ENCODE data around the gene TPPP3. TPM values are rescaled to one million over a fixed set of nuclear protein-coding genes. Genes with fewer than 3 reads are reported as not detected.
"Not testable (repeated sequence)": the region's sequence is repeated elsewhere in the genome, so short reads cannot be mapped to it uniquely, and the experiment has no call there.

The TPPP3 gene
- total and polyA plus RNA-seq, 4 donors = 7.2 to 51.9 (median 23.9) TPM

GRCh38 chr16:67352463-67352862 lies 40.8 kb downstream of the TPPP3 start:
- H3K27me3 ChIP-seq (ENCODE audit: control insufficient read depth in 1 of 2, insufficient read depth in 2 of 2, low read length in 1 of 2); ATAC-seq (ENCODE audit: low FRiP score); H3K4me1 ChIP-seq (ENCODE audit: control insufficient read depth in 1 of 2, insufficient read depth in 2 of 2, low read length in 2 of 2); H3K4me3 ChIP-seq (ENCODE audit: low read length in 2 of 2); intact Hi-C loops (cut with DNase I); H3K27ac ChIP-seq (ENCODE audit: low read depth in 1 of 2, low read length in 2 of 2); DNase-seq; H3K9me3 ChIP-seq (ENCODE audit: control insufficient read depth, low read length); H3K36me3 ChIP-seq (ENCODE audit: control insufficient read depth in 1 of 2, insufficient read depth in 2 of 2, low read length in 1 of 2): not testable (repeated sequence)
- WGBS, 2 donors = 96% methylated on average over 3 of the region's 3 CpGs

GRCh38 chr16:67350324-67350723 lies 43.0 kb downstream of the TPPP3 start:
- Histone ChIP-seq H3K27ac (ENCODE audit: low read depth in 1 of 2, low read length in 2 of 2) (no peak overlapping the region), H3K36me3 (ENCODE audit: control insufficient read depth in 1 of 2, insufficient read depth in 2 of 2, low read length in 1 of 2) (no peaks in the 10 kb centered on the region), H3K27me3 (ENCODE audit: control insufficient read depth in 1 of 2, insufficient read depth in 2 of 2, low read length in 1 of 2) (no peaks in the 10 kb centered on the region), H3K9me3 (ENCODE audit: control insufficient read depth, low read length) (no peaks in the 10 kb centered on the region), H3K4me3 (ENCODE audit: low read length in 2 of 2) (no peak overlapping the region), H3K4me1 (ENCODE audit: control insufficient read depth in 1 of 2, insufficient read depth in 2 of 2, low read length in 2 of 2) (no peaks in the 10 kb centered on the region)
- intact Hi-C loops (cut with DNase I) = no loop called here
- DNase-seq (no peak), ATAC-seq (ENCODE audit: low FRiP score) (no peak)
- 97 to 100% methylated on average over 1 of the region's 1 CpG for WGBS, 2 donors

- no peak for DNase-seq
- intact Hi-C loops (cut with DNase I) = no loop called here
- H3K4me1 ChIP-seq (ENCODE audit: control insufficient read depth in 1 of 2, insufficient read depth in 2 of 2, low read length in 2 of 2) = no peaks in the 10 kb centered on the region
- no peaks in the 10 kb centered on the region for H3K27me3 ChIP-seq (ENCODE audit: control insufficient read depth in 1 of 2, insufficient read depth in 2 of 2, low read length in 1 of 2)
- H3K27ac ChIP-seq (ENCODE audit: low read depth in 1 of 2, low read length in 2 of 2) = no peak overlapping the region
- H3K4me3 ChIP-seq (ENCODE audit: low read length in 2 of 2) = no peak overlapping the region
- no peak for ATAC-seq (ENCODE audit: low FRiP score)
- H3K9me3 ChIP-seq (ENCODE audit: control insufficient read depth, low read length) = no peaks in the 10 kb centered on the region
- H3K36me3 ChIP-seq (ENCODE audit: control insufficient read depth in 1 of 2, insufficient read depth in 2 of 2, low read length in 1 of 2) = no peaks in the 10 kb centered on the region
Observed at GRCh38 chr16:67349172-67349571, 44.1 kb downstream of the TPPP3 start.

GRCh38 chr16:67346341-67346740 lies 47.0 kb downstream of the TPPP3 start:
- Histone ChIP-seq H3K9me3 (ENCODE audit: control insufficient read depth, low read length) (no peaks in the 10 kb centered on the region), H3K27me3 (ENCODE audit: control insufficient read depth in 1 of 2, insufficient read depth in 2 of 2, low read length in 1 of 2) (no peaks in the 10 kb centered on the region), H3K36me3 (ENCODE audit: control insufficient read depth in 1 of 2, insufficient read depth in 2 of 2, low read length in 1 of 2) (no peaks in the 10 kb centered on the region), H3K27ac (ENCODE audit: low read depth in 1 of 2, low read length in 2 of 2) (no peak overlapping the region), H3K4me1 (ENCODE audit: control insufficient read depth in 1 of 2, insufficient read depth in 2 of 2, low read length in 2 of 2) (no peaks in the 10 kb centered on the region), H3K4me3 (ENCODE audit: low read length in 2 of 2) (no peak overlapping the region)
- DNase-seq (no peak), ATAC-seq (ENCODE audit: low FRiP score) (no peak)
- WGBS, 2 donors = 91 to 92% methylated on average over 3 of the region's 3 CpGs
- intact Hi-C loops (cut with DNase I) = no loop called here

- DNase-seq (no peak), ATAC-seq (ENCODE audit: low FRiP score) (no peak)
- H3K4me3 ChIP-seq (ENCODE audit: low read length in 2 of 2) = no peak overlapping the region
- no peaks in the 10 kb centered on the region for H3K36me3 ChIP-seq (ENCODE audit: control insufficient read depth in 1 of 2, insufficient read depth in 2 of 2, low read length in 1 of 2)
- H3K9me3 ChIP-seq (ENCODE audit: control insufficient read depth, low read length) = no peaks in the 10 kb centered on the region
- no peak overlapping the region for H3K27ac ChIP-seq (ENCODE audit: low read depth in 1 of 2, low read length in 2 of 2)
- 82 to 85% methylated on average over 1 of the region's 1 CpG for WGBS, 2 donors
- no peaks in the 10 kb centered on the region for H3K27me3 ChIP-seq (ENCODE audit: control insufficient read depth in 1 of 2, insufficient read depth in 2 of 2, low read length in 1 of 2)
- H3K4me1 ChIP-seq (ENCODE audit: control insufficient read depth in 1 of 2, insufficient read depth in 2 of 2, low read length in 2 of 2) = no peaks in the 10 kb centered on the region
- intact Hi-C loops (cut with DNase I) = no loop called here
Observed at GRCh38 chr16:67345401-67345800, 47.9 kb downstream of the TPPP3 start.

- intact Hi-C loops (cut with DNase I) = no loop called here
Observed at GRCh38 chr16:67342616-67343015, 50.7 kb downstream of the TPPP3 start.

GRCh38 chr16:67341250-67341649 lies 52.0 kb downstream of the TPPP3 start:
- DNase-seq (no peak), ATAC-seq (ENCODE audit: low FRiP score) (no peak)
- no peaks in the 10 kb centered on the region for H3K27me3 ChIP-seq (ENCODE audit: control insufficient read depth in 1 of 2, insufficient read depth in 2 of 2, low read length in 1 of 2)
- intact Hi-C loops (cut with DNase I) = no loop called here
- no peaks in the 10 kb centered on the region for H3K4me1 ChIP-seq (ENCODE audit: control insufficient read depth in 1 of 2, insufficient read depth in 2 of 2, low read length in 2 of 2)
- H3K9me3 ChIP-seq (ENCODE audit: control insufficient read depth, low read length) = no peaks in the 10 kb centered on the region
- 87 to 90% methylated on average over 3 of the region's 3 CpGs for WGBS, 2 donors
- no peaks in the 10 kb centered on the region for H3K36me3 ChIP-seq (ENCODE audit: control insufficient read depth in 1 of 2, insufficient read depth in 2 of 2, low read length in 1 of 2)
- no peak overlapping the region for H3K4me3 ChIP-seq (ENCODE audit: low read length in 2 of 2)
- H3K27ac ChIP-seq (ENCODE audit: low read depth in 1 of 2, low read length in 2 of 2) = no peak overlapping the region

More at GRCh38 chr16:67342616-67343015, 50.7 kb downstream of the TPPP3 start:
- no peak for DNase-seq
- no peaks in the 10 kb centered on the region for H3K4me1 ChIP-seq (ENCODE audit: control insufficient read depth in 1 of 2, insufficient read depth in 2 of 2, low read length in 2 of 2)
- no peak overlapping the region for H3K27ac ChIP-seq (ENCODE audit: low read depth in 1 of 2, low read length in 2 of 2)
- WGBS, 2 donors = 95 to 96% methylated on average over 4 of the region's 4 CpGs
- no peaks in the 10 kb centered on the region for H3K36me3 ChIP-seq (ENCODE audit: control insufficient read depth in 1 of 2, insufficient read depth in 2 of 2, low read length in 1 of 2)
- no peaks in the 10 kb centered on the region for H3K27me3 ChIP-seq (ENCODE audit: control insufficient read depth in 1 of 2, insufficient read depth in 2 of 2, low read length in 1 of 2)
- no peaks in the 10 kb centered on the region for H3K9me3 ChIP-seq (ENCODE audit: control insufficient read depth, low read length)
- no peak for ATAC-seq (ENCODE audit: low FRiP score)
- no peak overlapping the region for H3K4me3 ChIP-seq (ENCODE audit: low read length in 2 of 2)

Other genes starting within 250 kb of the TPPP3 start
- 10 to 100 TPM; 13.0 to 21.3 TPM for gene B3GNT9, start 242.5 kb downstream of the TPPP3 start, total RNA-seq
- gene B3GNT9, start 242.5 kb downstream of the TPPP3 start, polyA plus RNA-seq = 10 to 100 TPM in 1 of 2 donors, 1 to 10 TPM in 1; 3.9 to 22.4 TPM
- 10 to 100 TPM; 17.1 to 24.3 TPM for gene TRADD, start 233.6 kb downstream of the TPPP3 start, total RNA-seq
- gene TRADD, start 233.6 kb downstream of the TPPP3 start, polyA plus RNA-seq = 10 to 100 TPM; 15.7 to 45.2 TPM
- gene FBXL8, start 233.5 kb downstream of the TPPP3 start, total RNA-seq = 10 to 100 TPM in 1 of 2 donors, 1 to 10 TPM in 1; 7.3 to 20.8 TPM
- gene FBXL8, start 233.5 kb downstream of the TPPP3 start, polyA plus RNA-seq = 10 to 100 TPM in 1 of 2 donors, 1 to 10 TPM in 1; 1.1 to 32.1 TPM
- gene HSF4, start 228.8 kb downstream of the TPPP3 start, total RNA-seq = 100 to 1,000 TPM in 1 of 2 donors, 10 to 100 TPM in 1; 22.2 to 101 TPM
- gene HSF4, start 228.8 kb downstream of the TPPP3 start, polyA plus RNA-seq = 100 to 1,000 TPM in 1 of 2 donors, 10 to 100 TPM in 1; 25.0 to 133 TPM
- 10 to 100 TPM; 24.4 to 47.2 TPM for gene NOL3, start 223.0 kb downstream of the TPPP3 start, total RNA-seq
- gene NOL3, start 223.0 kb downstream of the TPPP3 start, polyA plus RNA-seq = 100 to 1,000 TPM in 1 of 2 donors, 10 to 100 TPM in 1; 67.5 to 122 TPM
- gene MATCAP1, start 209.5 kb downstream of the TPPP3 start, total RNA-seq = 10 to 100 TPM; 18.1 to 33.8 TPM
- gene MATCAP1, start 209.5 kb downstream of the TPPP3 start, polyA plus RNA-seq = 10 to 100 TPM in 1 of 2 donors, 1 to 10 TPM in 1; 3.0 to 45.7 TPM
- 1 to 10 TPM; 1.3 to 4.4 TPM for gene EXOC3L1, start 203.4 kb downstream of the TPPP3 start, total RNA-seq
- gene EXOC3L1, start 203.4 kb downstream of the TPPP3 start, polyA plus RNA-seq = 1 to 10 TPM in 1 of 2 donors, under 1 TPM in 1; 0.51 to 1.8 TPM
- gene E2F4, start 201.3 kb downstream of the TPPP3 start, total RNA-seq = 10 to 100 TPM; 54.2 to 58.1 TPM
- 10 to 100 TPM; 27.9 to 50.2 TPM for gene E2F4, start 201.3 kb downstream of the TPPP3 start, polyA plus RNA-seq
- 1 to 10 TPM in 1 of 2 donors, under 1 TPM in 1; 0.97 to 3.4 TPM for gene ELMO3, start 194.4 kb downstream of the TPPP3 start, total RNA-seq
- gene ELMO3, start 194.4 kb downstream of the TPPP3 start, polyA plus RNA-seq = 1 to 10 TPM; 5.8 to 7.4 TPM
- 10 to 100 TPM; 24.7 to 33.1 TPM for gene TMEM208, start 166.4 kb downstream of the TPPP3 start, total RNA-seq
- 10 to 100 TPM; 60.6 to 64.6 TPM for gene TMEM208, start 166.4 kb downstream of the TPPP3 start, polyA plus RNA-seq
- gene FHOD1, start 146.0 kb downstream of the TPPP3 start, total RNA-seq = 10 to 100 TPM; 28.2 to 47.9 TPM
- 10 to 100 TPM; 12.9 to 41.3 TPM for gene FHOD1, start 146.0 kb downstream of the TPPP3 start, polyA plus RNA-seq
- gene SLC9A5, start 144.5 kb downstream of the TPPP3 start, total RNA-seq = 1 to 10 TPM; 1.6 to 1.7 TPM
- 1 to 10 TPM; 1.1 to 2.9 TPM for gene SLC9A5, start 144.5 kb downstream of the TPPP3 start, polyA plus RNA-seq
- 1 to 10 TPM; 2.5 to 6.9 TPM for gene PLEKHG4, start 114.0 kb downstream of the TPPP3 start, total RNA-seq
- gene PLEKHG4, start 114.0 kb downstream of the TPPP3 start, polyA plus RNA-seq = 10 to 100 TPM in 1 of 2 donors, 1 to 10 TPM in 1; 2.1 to 16.7 TPM
- under 1 TPM in 1 of 2 donors, not detected in 1; 0.12 TPM for gene KCTD19, start 66.8 kb downstream of the TPPP3 start, total RNA-seq
- gene KCTD19, start 66.8 kb downstream of the TPPP3 start, polyA plus RNA-seq = not detected
- under 1 TPM in 1 of 2 donors, not detected in 1; 0.51 TPM for gene LRRC36, start 66.7 kb downstream of the TPPP3 start, total RNA-seq
- not detected for gene LRRC36, start 66.7 kb downstream of the TPPP3 start, polyA plus RNA-seq
- 10 to 100 TPM in 1 of 2 donors, 1 to 10 TPM in 1; 8.4 to 14.8 TPM for gene ZDHHC1, start 23.0 kb upstream of the TPPP3 start, total RNA-seq
- gene ZDHHC1, start 23.0 kb upstream of the TPPP3 start, polyA plus RNA-seq = 10 to 100 TPM in 1 of 2 donors, 1 to 10 TPM in 1; 5.3 to 11.3 TPM
- gene HSD11B2, start 37.6 kb upstream of the TPPP3 start, total RNA-seq = 1 to 10 TPM in 1 of 2 donors, not detected in 1; 1.1 TPM
- gene HSD11B2, start 37.6 kb upstream of the TPPP3 start, polyA plus RNA-seq = 10 to 100 TPM in 1 of 2 donors, not detected in 1; 13.3 TPM
- 10 to 100 TPM; 58.7 to 62.0 TPM for gene ATP6V0D1, start 87.7 kb upstream of the TPPP3 start, total RNA-seq
- gene ATP6V0D1, start 87.7 kb upstream of the TPPP3 start, polyA plus RNA-seq = 10 to 100 TPM; 52.0 to 88.0 TPM
- not detected for gene AGRP, start 90.0 kb upstream of the TPPP3 start, total RNA-seq
- 1 to 10 TPM in 1 of 2 donors, not detected in 1; 1.5 TPM for gene AGRP, start 90.0 kb upstream of the TPPP3 start, polyA plus RNA-seq
- gene RIPOR1, start 135.3 kb upstream of the TPPP3 start, total RNA-seq = 100 to 1,000 TPM; 105 to 120 TPM
- 10 to 100 TPM; 22.7 to 65.5 TPM for gene RIPOR1, start 135.3 kb upstream of the TPPP3 start, polyA plus RNA-seq
- gene CTCF, start 169.0 kb upstream of the TPPP3 start, total RNA-seq = 10 to 100 TPM; 28.5 to 35.8 TPM
- gene CTCF, start 169.0 kb upstream of the TPPP3 start, polyA plus RNA-seq = 10 to 100 TPM; 16.5 to 25.8 TPM